Measurements from ENCODE around the gene PRRT3. TPM values are rescaled to one million over a fixed set of nuclear protein-coding genes. Genes with fewer than 3 reads are reported as not detected.

Gene PRRT3
- total and polyA plus RNA-seq, 2 experiments from 2014 or later, result 4.3 to 6.9 TPM

DNA sequence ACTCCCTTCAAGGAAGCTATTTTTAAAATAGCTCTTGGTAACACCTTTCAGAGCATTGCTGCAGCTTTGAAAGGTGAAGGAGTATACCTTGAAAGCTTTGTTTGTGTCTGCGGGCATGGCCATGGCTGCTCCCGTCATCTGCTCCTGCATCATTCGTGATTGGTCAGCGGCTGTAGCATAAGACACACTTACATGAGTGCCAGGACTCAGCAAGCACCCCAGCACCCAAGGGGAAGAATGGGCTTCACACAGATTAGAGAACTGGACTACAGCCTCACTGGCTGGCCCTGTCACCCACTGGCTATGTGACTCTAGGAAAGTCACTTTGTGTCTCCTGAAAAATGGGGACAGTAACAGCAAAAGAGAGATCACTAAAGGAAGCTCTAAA, 17.4 kb upstream of the PRRT3 start:
- Mint-ChIP-seq H3K36me3 (ENCODE audit: low read depth) (peaks cover 51% of the 10 kb centered on the region), H3K4me1 (no peaks in the 10 kb centered on the region), H3K27me3 (ENCODE audit: insufficient read depth, low read depth, poor library complexity) (no peaks in the 10 kb centered on the region), H3K27ac (no peak overlapping the region), H3K4me3 (no peak overlapping the region), H3K9me3 (no peaks in the 10 kb centered on the region)
- TF ChIP-seq STAT1 (IDR thresholded peaks at IDR 0.05; ENCODE audit: unreplicated experiment), result no peak
- no peak for TF ChIP-seq JUNB (IDR thresholded peaks at IDR 0.05; ENCODE audit: unreplicated experiment)
- TF ChIP-seq ZNF331 (CRISPR knock-in tag; IDR thresholded peaks at IDR 0.05; ENCODE audit: low read depth), result no peak
- TF ChIP-seq, protein P1, sequence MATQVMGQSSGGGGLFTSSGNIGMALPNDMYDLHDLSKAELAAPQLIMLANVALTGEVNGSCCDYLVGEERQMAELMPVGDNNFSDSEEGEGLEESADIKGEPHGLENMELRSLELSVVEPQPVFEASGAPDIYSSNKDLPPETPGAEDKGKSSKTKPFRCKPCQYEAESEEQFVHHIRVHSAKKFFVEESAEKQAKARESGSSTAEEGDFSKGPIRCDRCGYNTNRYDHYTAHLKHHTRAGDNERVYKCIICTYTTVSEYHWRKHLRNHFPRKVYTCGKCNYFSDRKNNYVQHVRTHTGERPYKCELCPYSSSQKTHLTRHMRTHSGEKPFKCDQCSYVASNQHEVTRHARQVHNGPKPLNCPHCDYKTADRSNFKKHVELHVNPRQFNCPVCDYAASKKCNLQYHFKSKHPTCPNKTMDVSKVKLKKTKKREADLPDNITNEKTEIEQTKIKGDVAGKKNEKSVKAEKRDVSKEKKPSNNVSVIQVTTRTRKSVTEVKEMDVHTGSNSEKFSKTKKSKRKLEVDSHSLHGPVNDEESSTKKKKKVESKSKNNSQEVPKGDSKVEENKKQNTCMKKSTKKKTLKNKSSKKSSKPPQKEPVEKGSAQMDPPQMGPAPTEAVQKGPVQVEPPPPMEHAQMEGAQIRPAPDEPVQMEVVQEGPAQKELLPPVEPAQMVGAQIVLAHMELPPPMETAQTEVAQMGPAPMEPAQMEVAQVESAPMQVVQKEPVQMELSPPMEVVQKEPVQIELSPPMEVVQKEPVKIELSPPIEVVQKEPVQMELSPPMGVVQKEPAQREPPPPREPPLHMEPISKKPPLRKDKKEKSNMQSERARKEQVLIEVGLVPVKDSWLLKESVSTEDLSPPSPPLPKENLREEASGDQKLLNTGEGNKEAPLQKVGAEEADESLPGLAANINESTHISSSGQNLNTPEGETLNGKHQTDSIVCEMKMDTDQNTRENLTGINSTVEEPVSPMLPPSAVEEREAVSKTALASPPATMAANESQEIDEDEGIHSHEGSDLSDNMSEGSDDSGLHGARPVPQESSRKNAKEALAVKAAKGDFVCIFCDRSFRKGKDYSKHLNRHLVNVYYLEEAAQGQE (IDR thresholded peaks at IDR 0.05; ENCODE audit: unreplicated experiment), result no peak
- TF ChIP-seq, protein P2, sequence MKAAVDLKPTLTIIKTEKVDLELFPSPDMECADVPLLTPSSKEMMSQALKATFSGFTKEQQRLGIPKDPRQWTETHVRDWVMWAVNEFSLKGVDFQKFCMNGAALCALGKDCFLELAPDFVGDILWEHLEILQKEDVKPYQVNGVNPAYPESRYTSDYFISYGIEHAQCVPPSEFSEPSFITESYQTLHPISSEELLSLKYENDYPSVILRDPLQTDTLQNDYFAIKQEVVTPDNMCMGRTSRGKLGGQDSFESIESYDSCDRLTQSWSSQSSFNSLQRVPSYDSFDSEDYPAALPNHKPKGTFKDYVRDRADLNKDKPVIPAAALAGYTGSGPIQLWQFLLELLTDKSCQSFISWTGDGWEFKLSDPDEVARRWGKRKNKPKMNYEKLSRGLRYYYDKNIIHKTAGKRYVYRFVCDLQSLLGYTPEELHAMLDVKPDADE (IDR thresholded peaks at IDR 0.05), result no peak
- no peak for TF ChIP-seq EZH2phosphoT487 (IDR thresholded peaks at IDR 0.05; ENCODE audit: unreplicated experiment)
- TF ChIP-seq POLR2AphosphoS5 (IDR thresholded peaks at IDR 0.05; ENCODE audit: low read depth), result no peak
- TF ChIP-seq, protein P3, sequence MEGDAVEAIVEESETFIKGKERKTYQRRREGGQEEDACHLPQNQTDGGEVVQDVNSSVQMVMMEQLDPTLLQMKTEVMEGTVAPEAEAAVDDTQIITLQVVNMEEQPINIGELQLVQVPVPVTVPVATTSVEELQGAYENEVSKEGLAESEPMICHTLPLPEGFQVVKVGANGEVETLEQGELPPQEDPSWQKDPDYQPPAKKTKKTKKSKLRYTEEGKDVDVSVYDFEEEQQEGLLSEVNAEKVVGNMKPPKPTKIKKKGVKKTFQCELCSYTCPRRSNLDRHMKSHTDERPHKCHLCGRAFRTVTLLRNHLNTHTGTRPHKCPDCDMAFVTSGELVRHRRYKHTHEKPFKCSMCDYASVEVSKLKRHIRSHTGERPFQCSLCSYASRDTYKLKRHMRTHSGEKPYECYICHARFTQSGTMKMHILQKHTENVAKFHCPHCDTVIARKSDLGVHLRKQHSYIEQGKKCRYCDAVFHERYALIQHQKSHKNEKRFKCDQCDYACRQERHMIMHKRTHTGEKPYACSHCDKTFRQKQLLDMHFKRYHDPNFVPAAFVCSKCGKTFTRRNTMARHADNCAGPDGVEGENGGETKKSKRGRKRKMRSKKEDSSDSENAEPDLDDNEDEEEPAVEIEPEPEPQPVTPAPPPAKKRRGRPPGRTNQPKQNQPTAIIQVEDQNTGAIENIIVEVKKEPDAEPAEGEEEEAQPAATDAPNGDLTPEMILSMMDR (conservative IDR thresholded peaks at IDR 0.05; ENCODE audit: low read depth in 2 of 2), result no peak
- TF ChIP-seq, protein P4, sequence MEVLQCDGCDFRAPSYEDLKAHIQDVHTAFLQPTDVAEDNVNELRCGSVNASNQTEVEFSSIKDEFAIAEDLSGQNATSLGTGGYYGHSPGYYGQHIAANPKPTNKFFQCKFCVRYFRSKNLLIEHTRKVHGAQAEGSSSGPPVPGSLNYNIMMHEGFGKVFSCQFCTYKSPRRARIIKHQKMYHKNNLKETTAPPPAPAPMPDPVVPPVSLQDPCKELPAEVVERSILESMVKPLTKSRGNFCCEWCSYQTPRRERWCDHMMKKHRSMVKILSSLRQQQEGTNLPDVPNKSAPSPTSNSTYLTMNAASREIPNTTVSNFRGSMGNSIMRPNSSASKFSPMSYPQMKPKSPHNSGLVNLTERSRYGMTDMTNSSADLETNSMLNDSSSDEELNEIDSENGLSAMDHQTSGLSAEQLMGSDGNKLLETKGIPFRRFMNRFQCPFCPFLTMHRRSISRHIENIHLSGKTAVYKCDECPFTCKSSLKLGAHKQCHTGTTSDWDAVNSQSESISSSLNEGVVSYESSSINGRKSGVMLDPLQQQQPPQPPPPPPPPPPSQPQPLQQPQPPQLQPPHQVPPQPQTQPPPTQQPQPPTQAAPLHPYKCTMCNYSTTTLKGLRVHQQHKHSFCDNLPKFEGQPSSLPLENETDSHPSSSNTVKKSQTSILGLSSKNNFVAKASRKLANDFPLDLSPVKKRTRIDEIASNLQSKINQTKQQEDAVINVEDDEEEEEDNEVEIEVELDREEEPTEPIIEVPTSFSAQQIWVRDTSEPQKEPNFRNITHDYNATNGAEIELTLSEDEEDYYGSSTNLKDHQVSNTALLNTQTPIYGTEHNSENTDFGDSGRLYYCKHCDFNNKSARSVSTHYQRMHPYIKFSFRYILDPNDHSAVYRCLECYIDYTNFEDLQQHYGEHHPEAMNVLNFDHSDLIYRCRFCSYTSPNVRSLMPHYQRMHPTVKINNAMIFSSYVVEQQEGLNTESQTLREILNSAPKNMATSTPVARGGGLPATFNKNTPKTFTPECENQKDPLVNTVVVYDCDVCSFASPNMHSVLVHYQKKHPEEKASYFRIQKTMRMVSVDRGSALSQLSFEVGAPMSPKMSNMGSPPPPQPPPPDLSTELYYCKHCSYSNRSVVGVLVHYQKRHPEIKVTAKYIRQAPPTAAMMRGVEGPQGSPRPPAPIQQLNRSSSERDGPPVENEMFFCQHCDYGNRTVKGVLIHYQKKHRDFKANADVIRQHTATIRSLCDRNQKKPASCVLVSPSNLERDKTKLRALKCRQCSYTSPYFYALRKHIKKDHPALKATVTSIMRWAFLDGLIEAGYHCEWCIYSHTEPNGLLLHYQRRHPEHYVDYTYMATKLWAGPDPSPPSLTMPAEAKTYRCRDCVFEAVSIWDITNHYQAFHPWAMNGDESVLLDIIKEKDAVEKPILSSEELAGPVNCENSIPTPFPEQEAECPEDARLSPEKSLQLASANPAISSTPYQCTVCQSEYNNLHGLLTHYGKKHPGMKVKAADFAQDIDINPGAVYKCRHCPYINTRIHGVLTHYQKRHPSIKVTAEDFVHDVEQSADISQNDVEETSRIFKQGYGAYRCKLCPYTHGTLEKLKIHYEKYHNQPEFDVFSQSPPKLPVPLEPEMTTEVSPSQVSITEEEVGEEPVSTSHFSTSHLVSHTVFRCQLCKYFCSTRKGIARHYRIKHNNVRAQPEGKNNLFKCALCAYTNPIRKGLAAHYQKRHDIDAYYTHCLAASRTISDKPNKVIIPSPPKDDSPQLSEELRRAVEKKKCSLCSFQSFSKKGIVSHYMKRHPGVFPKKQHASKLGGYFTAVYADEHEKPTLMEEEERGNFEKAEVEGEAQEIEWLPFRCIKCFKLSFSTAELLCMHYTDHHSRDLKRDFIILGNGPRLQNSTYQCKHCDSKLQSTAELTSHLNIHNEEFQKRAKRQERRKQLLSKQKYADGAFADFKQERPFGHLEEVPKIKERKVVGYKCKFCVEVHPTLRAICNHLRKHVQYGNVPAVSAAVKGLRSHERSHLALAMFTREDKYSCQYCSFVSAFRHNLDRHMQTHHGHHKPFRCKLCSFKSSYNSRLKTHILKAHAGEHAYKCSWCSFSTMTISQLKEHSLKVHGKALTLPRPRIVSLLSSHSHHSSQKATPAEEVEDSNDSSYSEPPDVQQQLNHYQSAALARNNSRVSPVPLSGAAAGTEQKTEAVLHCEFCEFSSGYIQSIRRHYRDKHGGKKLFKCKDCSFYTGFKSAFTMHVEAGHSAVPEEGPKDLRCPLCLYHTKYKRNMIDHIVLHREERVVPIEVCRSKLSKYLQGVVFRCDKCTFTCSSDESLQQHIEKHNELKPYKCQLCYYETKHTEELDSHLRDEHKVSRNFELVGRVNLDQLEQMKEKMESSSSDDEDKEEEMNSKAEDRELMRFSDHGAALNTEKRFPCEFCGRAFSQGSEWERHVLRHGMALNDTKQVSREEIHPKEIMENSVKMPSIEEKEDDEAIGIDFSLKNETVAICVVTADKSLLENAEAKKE (CRISPR knock-in tag; IDR thresholded peaks at IDR 0.05), result no peak
- no peak for TF ChIP-seq NANOG (IDR thresholded peaks at IDR 0.05; ENCODE audit: borderline replicate concordance)
- TF ChIP-seq ZNF114 (CRISPR knock-in tag; IDR thresholded peaks at IDR 0.05), result no peak
- 0 out of 2 replicates have a peak, but pooled peaks cover 3% of the 10 kb centered on the region for H3K9me2 ChIP-seq (ENCODE audit: insufficient read depth)
- no peak for ATAC-seq
- H4K20me1 ChIP-seq (replicated peaks; ENCODE audit: insufficient read depth), result 0 out of 2 replicates have a peak, but pooled peaks cover 4% of the 10 kb centered on the region
- H3K4me3 ChIP-seq, result no peak overlapping the region
- no peaks in the 10 kb centered on the region for H3K27me3 ChIP-seq (ENCODE audit: insufficient read depth)
- peaks cover 19% of the 10 kb centered on the region for H3K36me3 ChIP-seq (ENCODE audit: insufficient read depth)
- no peak for DNase-seq (ENCODE audit: low spot score)
- no peak overlapping the region for H3K4me2 ChIP-seq
- no peaks in the 10 kb centered on the region for H3K4me1 ChIP-seq (ENCODE audit: insufficient read depth)
- no peak overlapping the region for H2AFZ ChIP-seq
- no peaks in the 10 kb centered on the region for H3F3A ChIP-seq (replicated peaks; ENCODE audit: low read depth)
- H3K27ac ChIP-seq (ENCODE audit: low read depth), result no peak overlapping the region
- no peaks in the 10 kb centered on the region for H3K79me2 ChIP-seq (replicated peaks; ENCODE audit: insufficient read depth)
